NCI-H1092 treated with DMSO at 0.1 percent for 48 hours (cell line): ENCODE results near the gene KLHL6.
"Not testable (repeated sequence)": the region's sequence is repeated elsewhere in the genome, so short reads cannot be mapped to it uniquely, and the experiment has no call there.

ENCODE experiments used
- DNase-seq: peaks from one replicate; lab custom pipeline; 2025; lab: John Stamatoyannopoulos, UW

The KLHL6 gene, protein sequence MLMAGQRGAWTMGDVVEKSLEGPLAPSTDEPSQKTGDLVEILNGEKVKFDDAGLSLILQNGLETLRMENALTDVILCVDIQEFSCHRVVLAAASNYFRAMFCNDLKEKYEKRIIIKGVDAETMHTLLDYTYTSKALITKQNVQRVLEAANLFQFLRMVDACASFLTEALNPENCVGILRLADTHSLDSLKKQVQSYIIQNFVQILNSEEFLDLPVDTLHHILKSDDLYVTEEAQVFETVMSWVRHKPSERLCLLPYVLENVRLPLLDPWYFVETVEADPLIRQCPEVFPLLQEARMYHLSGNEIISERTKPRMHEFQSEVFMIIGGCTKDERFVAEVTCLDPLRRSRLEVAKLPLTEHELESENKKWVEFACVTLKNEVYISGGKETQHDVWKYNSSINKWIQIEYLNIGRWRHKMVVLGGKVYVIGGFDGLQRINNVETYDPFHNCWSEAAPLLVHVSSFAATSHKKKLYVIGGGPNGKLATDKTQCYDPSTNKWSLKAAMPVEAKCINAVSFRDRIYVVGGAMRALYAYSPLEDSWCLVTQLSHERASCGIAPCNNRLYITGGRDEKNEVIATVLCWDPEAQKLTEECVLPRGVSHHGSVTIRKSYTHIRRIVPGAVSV

GRCh38 chr3:183555541-183556081 lies at the start of gene KLHL6:
TSS of gene KLHL6 (minus strand) at chr3:183555706. CDS start at chr3:183555653, 53 bp downstream.
- DNase-seq: no peak

GRCh38 chr3:183597959-183598358 lies 42.5 kb upstream of the KLHL6 start:
- DNase-seq: no peak

DNA sequence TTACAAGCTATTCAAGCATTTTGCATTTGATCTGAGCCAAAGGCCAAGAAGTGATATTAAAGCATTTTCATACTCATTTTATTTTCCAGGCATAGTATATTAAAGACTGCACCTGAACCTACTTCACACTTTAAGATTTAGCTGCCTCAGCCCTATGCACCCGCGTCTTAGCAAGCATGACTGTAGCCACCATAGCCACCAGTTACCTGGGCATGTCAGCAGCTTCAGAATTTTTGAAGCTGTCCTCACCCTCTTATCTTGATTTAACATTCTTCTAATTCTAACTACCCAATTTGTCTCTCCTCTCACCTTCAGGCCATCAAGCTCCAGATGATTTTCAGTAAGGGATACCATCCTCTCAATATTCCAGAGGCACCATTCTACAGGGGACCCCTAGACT lies 39.1 kb upstream of the KLHL6 start:
- DNase-seq: no peak

GRCh38 chr3:183592821-183593220 lies 37.3 kb upstream of the KLHL6 start:
- DNase-seq: no peak

DNA sequence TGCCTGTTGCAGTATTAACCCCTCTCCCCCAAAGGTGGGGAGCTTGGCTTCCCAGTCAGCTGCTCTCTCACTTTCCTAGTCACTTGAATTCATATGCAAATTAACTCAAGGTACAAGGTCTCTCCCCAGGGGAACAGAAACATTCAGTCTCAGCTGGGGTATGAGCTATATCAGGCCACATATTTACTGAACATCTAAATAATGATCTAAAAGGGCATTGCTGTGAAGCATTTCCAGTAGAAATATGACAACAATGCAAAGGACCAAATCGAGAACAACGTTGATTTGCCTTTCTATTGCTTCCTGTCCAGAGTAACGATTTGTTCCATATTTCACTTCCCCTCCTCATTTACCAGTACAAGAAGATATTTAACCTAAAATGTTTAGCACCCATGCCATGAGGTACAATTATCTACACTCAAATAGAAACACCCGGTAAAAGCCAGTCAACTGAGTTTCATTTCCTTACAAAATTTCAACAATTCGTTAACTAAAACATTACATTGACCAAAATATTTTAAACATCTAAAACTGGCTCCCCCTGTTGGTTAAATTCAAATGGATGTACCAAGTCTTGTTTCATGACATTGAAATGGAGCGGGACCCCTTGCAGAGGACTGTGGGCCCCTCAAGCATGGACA lies 36.5 kb upstream of the KLHL6 start:
- DNase-seq: no peak

DNA sequence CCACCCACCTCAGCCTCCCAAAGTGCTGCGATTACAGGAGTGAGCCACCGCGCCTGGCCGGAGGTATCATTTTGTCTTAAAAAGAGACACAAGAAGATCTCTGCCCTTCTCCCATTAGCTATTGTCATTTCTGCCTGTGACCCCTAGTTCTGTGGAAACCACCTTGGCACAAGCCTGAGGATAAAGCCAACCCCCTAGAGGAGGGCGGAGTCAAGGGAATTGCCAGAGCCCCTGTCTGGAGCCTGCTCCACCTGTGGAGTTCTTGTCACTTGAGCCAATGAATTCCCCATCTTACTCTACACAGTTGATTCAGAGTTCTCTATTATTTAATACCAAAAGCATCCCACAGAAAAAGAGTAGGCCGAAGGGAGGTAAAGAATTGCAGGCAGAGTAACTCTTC lies 34.9 kb upstream of the KLHL6 start:
- no peak for DNase-seq

GRCh38 chr3:183587336-183587735 lies 31.8 kb upstream of the KLHL6 start:
- no peak for DNase-seq

DNA sequence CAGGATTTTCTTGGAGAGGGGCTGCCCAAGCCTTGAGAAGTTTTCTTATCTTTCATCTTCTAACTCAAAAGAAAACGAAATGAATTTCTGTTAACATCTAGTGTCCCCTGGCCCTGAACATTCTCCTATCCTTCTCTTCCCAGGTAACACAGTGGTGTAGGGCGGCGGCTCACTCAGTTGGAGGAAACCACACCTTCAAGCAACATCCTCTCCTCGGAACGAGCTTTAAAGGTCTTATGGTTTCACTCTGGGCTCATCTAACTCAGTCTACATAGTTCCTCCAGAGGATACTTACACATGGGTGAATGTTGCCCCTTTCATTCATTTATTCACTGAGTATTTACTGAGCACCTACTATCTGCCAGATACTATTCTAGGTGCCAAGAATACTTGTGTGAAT lies 31.0 kb upstream of the KLHL6 start:
- no peak for DNase-seq

DNA sequence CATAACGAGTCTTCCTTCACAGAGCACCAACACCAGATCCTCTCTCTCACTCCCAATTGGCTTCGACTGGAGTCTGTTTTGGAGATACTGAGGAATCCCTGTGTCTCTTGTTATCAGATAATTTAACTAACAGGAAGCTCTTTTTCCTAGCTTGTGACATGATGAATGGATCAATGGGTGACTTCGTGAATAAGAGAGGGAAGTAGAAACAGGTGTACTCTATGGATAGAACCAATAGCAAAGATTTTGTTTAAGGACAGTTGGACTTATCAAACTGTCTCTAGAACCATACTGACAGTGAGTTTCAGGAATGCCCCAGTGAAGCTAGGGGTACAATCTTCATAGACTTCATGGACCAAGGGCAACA lies 29.4 kb upstream of the KLHL6 start:
- DNase-seq: no peak

DNA sequence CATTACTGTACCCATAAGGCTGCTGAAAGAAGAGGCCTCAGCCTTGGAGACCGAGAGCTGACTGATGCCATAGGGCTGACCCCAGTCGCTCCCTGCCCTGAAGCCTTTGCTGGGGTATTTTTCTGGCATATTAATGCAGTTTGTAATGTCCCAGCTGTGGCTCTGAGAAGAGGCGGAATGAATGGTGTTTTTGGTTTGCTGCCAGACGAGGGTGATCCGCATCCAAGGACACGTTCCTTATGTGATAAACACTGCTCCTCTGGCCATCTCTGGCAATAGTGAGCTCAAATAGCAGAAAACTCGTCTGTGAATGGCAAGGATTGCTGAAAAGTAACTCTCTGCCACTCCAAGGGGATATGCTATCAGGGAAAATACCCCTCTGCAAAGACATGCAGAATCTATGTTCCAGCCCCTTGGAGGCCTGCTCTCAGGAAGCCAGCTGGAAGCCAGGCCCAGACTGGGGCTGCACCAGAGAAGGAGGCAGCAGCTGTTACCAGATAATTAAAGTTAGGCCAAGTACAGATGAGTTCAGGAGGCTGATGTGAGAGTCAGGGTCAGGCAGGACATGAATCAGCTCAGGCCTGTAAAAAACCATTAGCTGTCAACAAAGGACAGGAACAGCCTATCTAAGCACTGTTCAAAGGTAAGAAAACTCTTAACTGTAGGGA lies 28.9 kb upstream of the KLHL6 start:
- DNase-seq: no peak

DNA sequence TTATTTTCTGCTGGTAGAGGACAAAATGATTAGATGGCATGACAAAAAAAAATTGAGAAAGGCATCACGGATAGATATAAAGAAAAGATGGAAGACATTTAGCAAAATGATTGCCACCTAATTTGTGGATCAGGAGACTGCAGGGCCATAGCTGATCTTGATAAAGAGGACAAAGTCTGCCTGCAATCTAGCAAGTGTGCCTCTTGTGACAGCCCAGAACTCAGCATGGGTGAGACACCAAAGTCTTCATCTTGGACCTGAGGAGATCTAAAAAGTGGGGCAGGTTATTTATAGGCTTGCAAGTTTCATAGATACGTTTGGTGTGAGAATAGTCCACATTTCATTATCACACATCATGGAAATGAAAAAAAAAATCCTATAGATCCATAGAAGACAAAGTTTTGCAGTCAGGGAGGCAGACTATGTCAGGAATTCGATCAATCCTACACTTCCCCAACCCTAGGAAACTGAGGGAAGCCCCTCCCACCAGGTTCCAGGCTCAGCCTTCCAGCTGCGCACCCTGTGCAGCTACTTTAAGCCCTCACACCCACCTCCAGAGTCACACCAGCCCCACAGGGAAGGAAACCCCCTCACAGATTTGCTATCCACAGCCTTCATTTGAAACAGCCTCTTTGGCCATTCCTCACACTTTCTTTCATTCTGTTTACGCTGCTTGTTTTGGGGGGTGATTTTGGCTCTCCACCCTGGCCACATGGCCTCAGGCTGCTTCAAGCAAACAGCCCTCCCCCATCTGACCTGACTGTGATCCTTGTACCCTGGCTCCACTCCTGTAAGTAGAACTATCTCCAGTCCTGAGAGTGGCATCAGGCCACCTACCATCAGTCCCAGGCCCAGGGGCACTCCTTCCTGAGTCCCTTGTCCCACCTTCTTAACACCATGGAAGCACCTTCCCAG lies 28.1 kb upstream of the KLHL6 start:
- no peak for DNase-seq

DNA sequence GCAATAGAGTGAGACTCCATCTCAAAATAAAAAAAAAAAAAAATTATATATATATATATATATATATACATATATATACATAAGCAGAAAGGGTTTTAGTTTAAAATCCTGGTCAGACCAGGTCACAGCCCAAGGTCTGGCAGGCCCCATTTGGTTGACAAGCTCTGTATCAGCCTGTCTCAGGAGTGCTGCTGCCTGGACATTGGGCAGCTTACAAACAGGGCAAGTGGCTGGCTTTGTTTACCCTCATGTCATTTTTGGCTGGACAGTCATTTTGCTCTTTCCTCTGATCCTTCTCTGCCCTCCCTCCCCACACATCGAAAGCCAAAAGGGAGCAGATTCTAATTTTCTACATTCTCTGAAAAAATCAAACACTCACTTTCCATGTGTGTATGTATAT lies 26.7 kb upstream of the KLHL6 start:
- DNase-seq: no peak

- DNase-seq: no peak
Measured at GRCh38 chr3:183581496-183582155, 26.1 kb upstream of the KLHL6 start.

DNA sequence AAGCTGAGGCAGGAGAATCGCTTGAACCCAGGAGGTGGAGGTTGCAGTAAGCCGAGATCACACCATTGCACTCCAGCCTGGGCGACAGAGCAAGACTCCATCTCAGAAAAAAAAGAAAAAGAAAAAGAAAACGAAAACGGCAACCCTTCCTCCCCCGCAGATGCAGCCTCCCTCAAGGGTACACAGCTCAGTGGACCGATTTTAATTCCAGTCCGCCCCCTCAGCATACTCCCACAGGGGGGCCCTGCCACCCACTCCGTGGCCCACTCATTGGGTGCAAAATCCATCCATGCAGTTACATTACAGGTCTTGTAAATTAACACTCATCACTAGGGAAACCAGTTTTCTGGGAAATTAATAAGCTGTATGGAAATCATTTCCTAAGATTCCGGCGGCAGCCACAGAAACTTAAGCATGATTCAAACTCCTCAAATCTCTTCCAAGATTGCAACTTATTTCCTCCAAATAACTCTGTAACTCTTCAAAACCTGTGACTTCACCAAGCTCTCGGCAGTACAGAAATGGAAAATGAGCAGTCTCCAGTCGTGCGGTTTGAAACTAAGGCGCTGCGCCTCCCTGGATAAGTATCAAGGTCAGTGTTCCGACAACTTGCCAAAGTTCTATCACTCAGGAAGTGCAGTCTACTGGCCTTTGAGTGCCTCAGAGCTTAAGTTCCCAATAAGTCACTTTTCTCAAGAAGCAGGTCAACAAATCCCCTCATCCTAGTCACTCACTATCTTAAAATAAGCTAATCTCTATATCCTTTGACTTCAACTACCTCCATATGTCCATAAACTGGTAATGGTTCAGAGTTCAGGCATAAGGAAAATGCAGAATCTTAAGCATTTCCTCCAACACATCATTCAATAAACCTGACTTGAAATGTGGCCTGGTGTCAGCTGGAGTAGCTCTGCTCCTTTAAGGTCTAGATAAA lies 24.7 kb upstream of the KLHL6 start:
- DNase-seq: no peak

DNA sequence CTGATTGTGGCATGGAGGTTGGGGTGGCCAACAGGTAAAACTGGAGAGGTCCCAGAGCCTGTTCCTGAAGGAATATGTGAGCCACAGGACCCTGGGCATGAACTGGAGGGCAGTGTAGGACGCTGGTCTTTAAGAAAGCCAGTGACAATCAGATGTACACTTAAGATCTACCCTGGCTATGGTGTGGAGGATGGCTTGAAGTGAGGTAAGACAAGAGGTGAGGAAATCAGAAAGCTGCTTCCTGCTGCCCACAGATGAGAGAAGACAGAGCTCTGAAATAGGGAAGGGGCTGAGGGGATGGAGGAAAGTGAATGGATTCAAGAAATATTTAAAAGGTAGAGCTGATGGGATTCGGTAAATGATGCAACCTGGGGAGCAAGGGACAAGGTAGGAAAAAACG lies 22.7 kb upstream of the KLHL6 start:
- no peak for DNase-seq

DNA sequence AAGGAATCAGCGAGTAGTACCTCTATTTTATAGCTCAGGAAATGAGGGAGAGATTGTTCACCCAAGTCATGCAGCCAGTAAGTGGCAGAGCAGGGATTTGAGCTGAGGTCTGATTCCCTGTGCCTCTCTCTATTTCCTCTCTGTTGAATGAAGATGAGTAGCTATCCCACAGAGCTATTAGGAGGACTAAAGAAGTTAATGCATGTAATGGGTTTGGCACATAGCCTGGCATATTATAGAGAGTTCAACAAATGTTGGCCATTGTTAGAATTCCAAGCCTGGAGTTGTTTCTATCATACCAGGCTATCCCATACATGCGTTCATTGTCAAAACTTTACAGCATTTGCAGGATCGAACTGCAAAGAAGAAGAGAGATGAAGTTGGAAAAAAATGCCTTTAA lies 21.8 kb upstream of the KLHL6 start:
- no peak for DNase-seq

- peak; percentile 59 for DNase-seq
Measured at GRCh38 chr3:183576487-183577107, 21.1 kb upstream of the KLHL6 start.

DNA sequence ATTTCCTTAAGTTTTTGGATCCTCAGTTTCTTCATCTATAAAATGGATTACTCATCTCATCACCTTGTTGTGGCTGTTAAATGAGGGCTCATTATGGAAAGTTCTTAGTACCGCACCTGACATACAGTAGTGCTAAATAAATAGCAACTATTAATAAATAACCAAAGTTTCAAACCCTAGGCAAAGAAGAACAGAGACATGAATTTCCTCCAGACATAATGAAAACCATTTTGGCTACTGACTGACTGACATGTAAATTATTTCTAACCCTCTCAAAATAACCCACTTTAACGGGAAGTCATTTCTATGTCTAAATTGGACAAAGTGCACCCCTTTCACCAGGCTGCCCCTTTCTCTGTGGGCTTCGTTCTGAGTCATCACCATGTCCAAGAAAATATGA lies 17.4 kb upstream of the KLHL6 start:
- DNase-seq: no peak

DNA sequence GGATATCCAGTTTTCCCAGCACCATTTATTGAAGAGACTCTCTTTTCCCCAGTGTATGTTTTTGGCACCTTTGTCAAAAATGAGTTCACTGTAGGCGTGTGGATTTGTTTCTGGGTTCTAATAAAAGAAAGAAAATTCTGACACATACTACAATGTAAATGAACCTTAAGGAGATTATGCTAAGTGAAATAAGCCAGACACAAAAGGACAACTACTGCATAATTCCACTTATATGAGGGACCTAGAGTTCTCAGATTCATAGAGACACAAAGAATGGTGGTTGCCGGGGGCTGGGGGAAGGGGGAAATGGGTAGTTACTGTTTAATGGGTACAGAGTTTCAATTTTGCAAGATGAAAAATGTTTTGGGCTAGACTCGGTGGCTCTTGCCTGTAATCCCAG lies 14.7 kb upstream of the KLHL6 start:
- not testable (repeated sequence) for DNase-seq
